Left hindlimb (tissue), 1 donor: ENCODE measurements around the gene SARDH.

ENCODE experiments used
- DNase-seq: peaks from one replicate; pipeline ENCODE4 v3.0.0-alpha.2; 2018

Gene SARDH

GRCh38 chr9:133621725-133622267 lies 116.4 kb downstream of the SARDH start:
- no peak for DNase-seq

DNA sequence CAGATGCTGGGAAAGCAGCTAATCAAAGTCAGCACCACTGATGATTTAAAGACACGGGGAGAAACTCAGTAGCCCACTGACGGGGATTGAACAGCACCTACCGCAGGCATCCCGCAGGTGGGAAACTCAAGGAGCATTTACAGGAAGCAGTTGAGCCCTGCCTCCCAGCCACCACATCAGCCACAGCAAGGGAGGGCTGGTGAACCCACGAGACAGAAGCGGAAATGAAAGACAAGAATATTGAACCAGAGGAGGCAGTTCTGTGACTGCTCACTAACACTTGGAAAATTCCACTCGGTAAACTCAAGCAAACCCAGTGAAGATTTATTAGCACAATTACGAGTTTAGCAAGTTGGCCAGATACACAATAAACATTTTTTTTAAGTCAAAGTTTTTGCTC lies 118.4 kb downstream of the SARDH start:
- no peak for DNase-seq

DNA sequence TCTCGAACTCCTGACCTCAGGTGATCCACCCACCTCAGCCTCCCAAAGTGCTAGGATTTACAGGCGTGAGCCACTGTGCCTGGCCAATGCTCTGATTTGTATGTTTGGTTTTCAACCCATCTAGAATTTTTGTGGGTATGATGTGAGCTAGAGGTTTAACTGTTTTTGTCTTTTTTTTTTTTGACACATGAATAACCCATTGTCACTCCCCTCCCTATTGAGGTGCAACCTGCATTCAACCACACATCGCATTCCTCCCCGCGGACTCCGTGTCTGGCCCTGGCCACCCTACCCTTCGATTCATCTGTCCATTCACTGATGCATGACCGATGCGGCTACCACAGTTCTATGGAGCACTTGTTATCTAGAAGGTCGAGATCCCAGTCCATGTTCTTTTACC lies 119.4 kb downstream of the SARDH start:
- DNase-seq, result no peak

- no peak for DNase-seq
These were observed 121.3 kb downstream of the SARDH start for GRCh38 chr9:133616643-133617405.

- no peak for DNase-seq
These were observed 122.5 kb downstream of the SARDH start for GRCh38 chr9:133615606-133616188.

DNA sequence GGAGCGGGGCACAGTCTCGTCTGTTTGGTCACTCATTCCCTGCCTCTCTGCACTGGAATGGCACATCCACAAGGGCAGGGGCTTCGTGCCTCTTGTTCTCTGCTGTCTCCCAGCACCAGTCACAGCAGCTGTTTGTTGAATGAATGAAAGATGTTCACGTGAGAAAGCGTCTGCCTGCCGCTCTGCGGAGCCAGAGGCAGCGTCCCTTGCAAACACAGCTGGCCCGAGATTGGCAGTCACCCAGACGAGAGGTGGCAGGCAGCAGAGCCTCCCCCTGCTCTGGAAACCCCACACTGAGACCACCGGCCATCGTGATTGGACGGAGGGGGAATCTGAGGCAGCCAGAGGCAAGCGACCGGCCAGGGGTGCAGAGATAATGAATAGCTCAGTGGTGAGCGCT lies 123.0 kb downstream of the SARDH start:
- no peak for DNase-seq

DNA sequence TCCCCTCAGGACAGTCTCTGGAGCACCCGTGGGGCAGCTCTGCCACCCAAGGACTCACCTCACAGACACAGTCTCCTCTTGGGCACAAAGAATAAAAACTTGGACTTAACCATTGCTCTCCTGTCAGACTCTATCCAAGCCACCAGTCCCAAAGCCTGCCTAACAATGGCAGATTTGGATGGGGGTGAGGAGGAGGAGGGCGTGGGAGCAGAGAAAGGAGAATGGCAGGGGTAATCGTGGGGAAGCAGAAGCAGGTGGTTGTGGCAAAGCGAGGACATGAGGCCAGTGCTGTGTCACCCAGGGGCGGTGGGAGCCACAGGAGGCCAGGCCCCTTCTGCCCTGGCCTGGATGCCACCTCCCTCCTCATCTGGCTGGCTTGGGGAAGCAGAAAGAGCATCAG lies 123.5 kb downstream of the SARDH start:
- DNase-seq, result no peak

DNA sequence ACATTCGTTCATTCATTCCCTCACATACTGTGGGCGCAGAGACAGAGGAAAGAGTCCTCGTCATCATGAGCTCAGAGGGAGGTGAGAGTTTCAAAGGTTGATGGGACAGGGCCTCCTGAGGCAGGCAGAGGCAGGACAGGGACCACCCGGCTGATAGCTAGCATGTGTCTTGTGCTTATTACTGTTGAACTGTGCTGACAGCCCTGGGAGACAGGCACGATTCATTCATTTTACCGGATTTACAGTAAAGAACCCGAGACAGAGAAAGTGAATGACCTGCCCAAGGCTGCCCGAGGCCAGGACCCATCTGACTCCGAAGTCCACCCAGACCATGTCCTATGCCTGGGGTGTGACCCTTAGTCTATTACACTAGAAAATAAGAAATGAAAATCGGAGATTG lies 124.1 kb downstream of the SARDH start:
- DNase-seq, result no peak
